HG03103 (cell line): ENCODE results near the gene GPR89B.
"Not testable (repeated sequence)": the region's sequence is repeated elsewhere in the genome, so short reads cannot be mapped to it uniquely, and the experiment has no call there.

Experiments used
- ATAC-seq: cut with Tn5 transposase; IDR thresholded peaks from one replicate; pipeline ENCODE4 v1.9.1; 2021; ENCODE audit warnings: low read depth; ENCODE audit not compliant: unreplicated experiment

Gene GPR89B

DNA sequence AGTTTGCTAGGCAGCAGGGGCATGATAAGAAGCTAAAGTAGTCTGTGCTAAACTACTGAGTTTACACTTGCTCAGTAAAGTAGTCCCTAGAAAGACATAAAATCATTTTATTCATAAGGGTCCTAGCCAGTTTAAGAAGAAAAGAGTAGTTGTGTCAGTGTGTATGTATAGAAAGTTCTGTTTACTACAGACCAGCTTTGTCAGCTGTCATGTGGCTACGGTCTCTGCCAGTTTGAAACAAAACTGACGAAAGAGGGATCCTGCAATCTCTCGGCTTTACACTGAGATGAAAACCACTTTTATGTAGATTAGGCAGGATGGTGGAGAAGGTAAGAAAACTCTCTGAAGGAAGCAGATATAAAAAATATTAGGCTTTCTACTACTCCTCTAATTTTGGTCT, 7.1 kb downstream of the GPR89B start:
- not testable (repeated sequence) for ATAC-seq

- ATAC-seq, result not testable (repeated sequence)
Observed at GRCh38 chr1:147940456-147940855, 12.2 kb downstream of the GPR89B start.

DNA sequence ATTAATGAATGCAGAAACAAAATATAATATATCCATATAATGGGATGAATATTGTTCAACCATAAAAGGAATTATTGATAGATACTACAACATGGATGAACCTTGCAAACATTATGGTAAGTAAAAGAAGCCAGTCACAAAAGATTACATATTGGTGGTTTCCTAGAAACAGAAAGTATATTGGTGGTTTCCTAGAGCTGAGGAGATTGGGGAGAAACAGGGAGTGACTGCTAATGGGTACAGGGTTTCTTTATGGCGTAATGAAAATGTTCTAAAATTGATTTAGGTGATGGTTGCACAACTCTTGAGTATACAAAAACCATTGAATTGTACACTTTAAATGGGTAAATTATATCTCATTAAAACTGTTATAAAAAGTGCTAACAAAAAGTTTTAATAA, 14.3 kb downstream of the GPR89B start:
- ATAC-seq, result not testable (repeated sequence)

DNA sequence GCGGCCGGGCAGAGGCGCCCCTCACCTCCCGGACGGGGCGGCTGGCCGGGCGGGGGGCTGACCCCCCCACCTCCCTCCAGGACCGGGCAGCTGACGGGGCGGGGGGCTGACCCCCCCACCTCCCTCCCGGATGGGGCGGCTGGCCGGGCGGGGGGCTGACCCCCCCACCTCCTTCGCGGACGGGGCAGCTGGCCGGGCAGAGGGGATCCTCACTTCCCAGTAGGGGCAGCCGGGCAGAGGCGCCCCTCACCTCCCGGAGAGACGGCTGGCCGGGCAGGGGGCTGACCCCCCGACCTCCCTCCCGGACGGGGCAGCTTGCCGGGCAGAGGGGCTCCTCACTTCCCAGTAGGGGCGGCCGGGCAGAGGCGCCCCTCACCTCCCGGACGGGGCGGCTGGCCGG, 21.3 kb downstream of the GPR89B start:
- ATAC-seq, result not testable (repeated sequence)

- not testable (repeated sequence) for ATAC-seq
Observed at GRCh38 chr1:147958906-147959305, 30.7 kb downstream of the GPR89B start.

- ATAC-seq, result not testable (repeated sequence)
Observed at GRCh38 chr1:147959680-147960079, 31.5 kb downstream of the GPR89B start.

DNA sequence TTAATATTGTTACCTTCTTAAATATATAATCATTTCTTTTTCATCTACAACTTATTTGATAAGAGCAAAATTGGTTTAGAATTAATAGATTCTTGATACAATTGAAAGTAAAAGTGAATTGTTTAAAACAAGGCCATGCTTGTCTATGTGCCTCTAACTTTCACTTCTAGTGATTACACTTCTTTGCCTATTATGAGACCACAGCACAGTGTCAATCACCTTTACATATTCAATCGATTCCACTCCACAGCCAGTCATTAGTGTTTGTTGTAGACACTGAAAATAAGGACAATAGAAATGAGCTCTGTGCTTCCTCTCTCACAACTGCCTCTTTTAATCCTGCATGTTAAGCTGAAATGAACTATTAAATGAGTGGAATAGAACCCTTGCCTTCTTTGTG, 36.4 kb downstream of the GPR89B start:
- not testable (repeated sequence) for ATAC-seq

- ATAC-seq, result not testable (repeated sequence)
Observed at GRCh38 chr1:147966657-147967056, 38.4 kb downstream of the GPR89B start.

DNA sequence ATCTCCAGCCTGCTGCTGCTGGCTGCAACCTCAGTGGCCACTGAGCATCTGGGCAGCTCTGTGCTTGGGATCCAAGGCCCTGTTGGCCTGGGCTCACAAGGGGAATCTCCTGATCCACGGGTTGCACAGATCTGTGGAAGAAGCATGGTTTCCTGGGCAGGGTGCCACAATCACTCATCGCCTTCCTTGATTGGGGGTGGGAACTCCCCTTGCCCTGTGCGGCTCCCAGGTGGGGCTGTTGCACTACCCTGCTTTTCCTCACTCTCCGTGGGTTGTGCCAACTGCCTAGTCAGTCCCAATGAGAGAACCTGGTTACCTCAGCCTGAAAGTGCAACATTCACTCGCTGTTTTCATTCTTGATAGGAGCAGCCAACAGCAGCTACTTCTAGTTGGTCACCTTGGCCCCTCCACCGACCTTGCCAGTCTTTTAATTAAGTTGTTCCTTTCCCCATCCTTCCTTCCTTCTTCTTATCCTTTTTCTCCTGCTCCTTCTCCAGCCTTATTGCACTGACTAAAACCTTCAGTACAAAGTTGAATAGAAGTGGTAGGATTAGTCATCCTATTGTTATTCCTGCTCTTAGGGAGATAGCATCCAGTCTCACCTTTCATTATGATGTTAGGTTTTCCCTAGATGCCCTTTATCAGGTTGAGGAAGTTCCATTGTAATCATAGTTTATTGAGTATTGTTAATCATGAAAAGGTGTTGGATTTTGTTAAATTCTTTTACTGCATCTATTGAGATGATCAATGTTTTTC, 50.9 kb downstream of the GPR89B start:
- ATAC-seq, result not testable (repeated sequence)

DNA sequence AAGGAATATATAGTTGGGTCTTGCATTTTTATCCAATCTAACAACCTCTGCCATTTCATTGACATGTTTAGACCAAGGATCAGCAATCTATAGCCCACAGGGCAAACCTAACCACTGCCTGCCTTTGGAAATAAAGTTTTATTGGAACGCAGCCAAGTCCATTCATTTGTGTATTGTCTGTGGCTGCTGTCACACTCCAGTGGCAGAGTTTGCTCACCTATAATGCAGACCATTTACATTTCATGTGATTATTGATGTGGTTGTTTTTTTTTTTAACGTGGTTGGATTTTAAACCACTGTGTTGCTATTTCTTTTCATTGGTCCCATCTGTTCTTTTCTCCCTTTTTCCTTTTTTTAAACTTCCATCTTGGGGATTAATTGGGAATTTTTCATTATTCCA, 57.2 kb downstream of the GPR89B start:
- not testable (repeated sequence) for ATAC-seq

DNA sequence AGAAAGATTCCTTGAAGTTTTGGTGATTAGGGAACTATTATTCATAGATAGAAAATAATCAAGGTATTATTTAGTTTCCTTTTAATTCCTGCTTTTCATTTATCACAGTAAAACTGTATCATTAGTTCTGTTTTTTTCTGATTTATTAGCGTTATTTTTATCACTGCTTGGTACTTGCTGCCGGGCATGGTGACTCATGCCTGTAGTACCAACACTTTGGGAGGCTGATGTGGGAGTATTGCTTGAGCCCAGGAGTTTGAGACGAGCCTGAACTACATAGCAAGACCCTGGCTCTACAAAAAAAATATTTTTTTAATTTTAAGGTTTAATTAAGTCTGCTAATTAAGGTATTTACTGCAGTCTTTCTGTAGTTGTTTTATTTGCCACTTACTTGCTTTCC, 59.7 kb downstream of the GPR89B start:
- ATAC-seq, result not testable (repeated sequence)

- ATAC-seq, result not testable (repeated sequence)
Observed at GRCh38 chr1:147992916-147993315, 64.7 kb downstream of the GPR89B start.

- not testable (repeated sequence) for ATAC-seq
Observed at GRCh38 chr1:147993400-147993799, 65.2 kb downstream of the GPR89B start.

- ATAC-seq, result not testable (repeated sequence)
Observed at GRCh38 chr1:147993825-147994615, 65.8 kb downstream of the GPR89B start.

GRCh38 chr1:147996088-147996487, 67.9 kb downstream of the GPR89B start:
- not testable (repeated sequence) for ATAC-seq

GRCh38 chr1:148007724-148008123, 79.5 kb downstream of the GPR89B start:
- not testable (repeated sequence) for ATAC-seq

DNA sequence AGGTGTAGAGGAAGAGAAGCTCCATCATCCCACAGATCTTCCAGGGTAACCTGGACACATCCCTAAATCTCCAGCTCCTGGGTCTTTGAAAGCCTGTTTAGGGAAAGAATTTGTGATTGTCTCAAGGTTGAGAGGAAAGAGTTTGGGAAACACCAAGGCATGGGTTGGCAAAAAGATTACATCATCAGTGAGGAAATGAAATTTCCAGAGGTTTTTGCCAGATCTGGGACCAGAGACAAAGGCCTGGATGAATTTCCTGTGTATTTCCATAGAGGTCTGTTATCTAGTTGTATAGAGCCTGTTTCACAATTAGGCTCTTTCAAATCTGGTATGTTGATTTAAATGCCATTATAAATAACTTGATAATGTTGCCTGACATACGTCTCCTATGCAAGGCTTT, 82.3 kb downstream of the GPR89B start:
- ATAC-seq, result no peak

- ATAC-seq, result not testable (repeated sequence)
Observed at GRCh38 chr1:148013177-148014144, 85.2 kb downstream of the GPR89B start.

DNA sequence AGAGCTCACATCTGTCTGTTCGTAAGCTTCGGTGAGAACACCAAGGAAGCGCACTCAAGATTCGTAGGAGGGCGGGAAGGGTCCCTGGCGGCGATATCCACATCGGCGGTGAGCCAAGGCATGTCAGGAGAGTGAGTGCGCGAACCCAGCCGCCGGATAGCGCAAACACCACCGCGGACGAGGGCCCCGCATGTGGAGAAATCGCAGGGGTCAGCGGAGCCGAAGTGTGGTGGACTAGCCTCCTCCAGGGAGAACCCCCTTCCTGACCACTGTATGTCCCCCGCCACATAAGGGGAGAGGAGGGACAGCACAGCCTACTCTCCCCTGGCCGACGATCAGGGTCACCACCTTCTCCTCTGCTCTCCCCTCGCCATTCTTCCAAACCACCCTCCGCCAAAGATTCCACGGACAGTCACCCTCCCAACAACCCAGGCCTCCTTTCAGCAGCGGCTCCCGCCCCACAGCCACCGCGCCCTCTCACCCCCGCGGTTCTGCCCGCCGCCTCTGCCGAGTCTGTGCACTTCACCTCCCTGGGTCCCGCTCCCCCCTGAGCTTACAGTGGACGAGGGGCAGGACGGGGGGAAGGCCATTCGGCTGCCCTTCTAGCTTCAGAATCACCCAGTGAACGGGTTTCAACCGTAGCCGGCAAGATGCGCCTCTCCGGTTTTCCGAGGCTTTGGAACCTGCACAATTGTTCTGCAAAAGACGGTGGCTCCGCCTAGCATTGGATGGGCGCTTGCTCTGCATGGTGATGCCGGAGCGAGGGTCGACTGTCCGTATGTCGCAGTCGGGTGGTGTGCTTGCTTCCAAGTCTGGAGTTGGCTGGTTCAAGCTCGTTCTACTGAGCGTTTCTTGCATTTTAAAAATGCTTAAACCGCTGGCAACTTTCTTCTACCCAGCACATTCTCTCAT, 86.3 kb downstream of the GPR89B start:
- ATAC-seq, result not testable (repeated sequence)
